GM21723 (cell line): ENCODE data around the gene GSTM4.
"Not testable (repeated sequence)": the region's sequence is repeated elsewhere in the genome, so short reads cannot be mapped to it uniquely, and the experiment has no call there.

Experiments used
- ATAC-seq: cut with Tn5 transposase; IDR thresholded peaks from one replicate; pipeline ENCODE4 v1.9.1; 2021; ENCODE audit warnings: mild to moderate bottlenecking, moderate library complexity; ENCODE audit not compliant: unreplicated experiment

Gene GSTM4

GRCh38 chr1:109660691-109661026 lies 4.8 kb downstream of the GSTM4 start:
- ATAC-seq: not testable (repeated sequence)

DNA sequence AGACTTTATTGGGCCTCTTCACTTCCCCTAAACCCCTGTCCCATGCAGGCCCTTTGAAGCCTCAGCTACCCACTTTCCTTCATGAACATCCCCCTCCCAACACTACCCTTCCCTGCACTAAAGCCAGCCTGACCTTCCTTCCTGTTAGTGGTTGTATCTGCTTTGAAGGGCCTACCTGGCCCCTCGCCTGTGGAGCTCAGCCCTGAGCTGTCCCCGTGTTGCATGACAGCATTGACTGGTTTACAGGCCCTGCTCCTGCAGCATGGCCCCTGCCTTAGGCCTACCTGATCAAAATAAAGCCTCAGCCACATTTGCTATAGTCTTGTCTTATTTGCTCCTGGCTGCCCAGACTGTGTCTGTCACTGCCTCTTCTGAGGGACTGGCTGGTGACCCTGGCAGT lies 5.5 kb downstream of the GSTM4 start:
- ATAC-seq: no peak

GRCh38 chr1:109664671-109665070 lies 8.8 kb downstream of the GSTM4 start:
- ATAC-seq: no peak

DNA sequence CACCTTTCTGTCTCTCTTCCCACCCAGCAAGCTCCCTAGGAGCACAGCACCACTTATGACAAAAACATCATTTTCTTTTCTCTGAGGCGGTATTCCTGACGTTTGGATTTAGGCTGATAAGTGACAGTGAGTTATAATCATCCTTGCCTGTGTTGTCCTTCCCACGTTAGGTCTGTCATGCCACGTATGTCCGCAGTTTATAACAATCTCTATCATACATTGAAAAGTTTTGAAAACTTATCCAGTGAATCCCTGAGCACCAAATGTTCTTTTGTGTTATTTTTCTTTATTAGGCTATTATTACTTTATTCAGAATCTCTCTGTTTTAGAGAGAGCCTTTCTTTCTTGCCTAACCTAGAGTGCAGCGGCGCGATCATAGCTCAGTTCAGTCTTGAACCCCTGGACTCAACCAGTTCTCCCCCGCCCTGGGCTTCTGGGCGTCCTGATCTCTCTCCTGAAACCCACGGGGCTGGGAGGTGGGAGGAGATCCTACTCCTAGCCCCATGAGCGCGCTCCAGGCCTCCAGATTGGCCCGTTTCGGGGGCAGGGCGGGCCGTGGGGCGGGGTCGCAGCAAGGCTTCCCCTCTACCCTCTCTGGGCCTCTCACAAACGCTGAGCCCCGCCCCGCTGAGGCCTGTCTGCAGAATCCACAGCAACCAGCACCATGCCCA lies 11.7 kb downstream of the GSTM4 start, which contains the start of gene GSTM2:
GSTM2 (plus strand) TSS at position 606 of the 671 bp plus-strand sequence; CDS start at position 665, 59 bp downstream.
- peak; percentile 99 for ATAC-seq

DNA sequence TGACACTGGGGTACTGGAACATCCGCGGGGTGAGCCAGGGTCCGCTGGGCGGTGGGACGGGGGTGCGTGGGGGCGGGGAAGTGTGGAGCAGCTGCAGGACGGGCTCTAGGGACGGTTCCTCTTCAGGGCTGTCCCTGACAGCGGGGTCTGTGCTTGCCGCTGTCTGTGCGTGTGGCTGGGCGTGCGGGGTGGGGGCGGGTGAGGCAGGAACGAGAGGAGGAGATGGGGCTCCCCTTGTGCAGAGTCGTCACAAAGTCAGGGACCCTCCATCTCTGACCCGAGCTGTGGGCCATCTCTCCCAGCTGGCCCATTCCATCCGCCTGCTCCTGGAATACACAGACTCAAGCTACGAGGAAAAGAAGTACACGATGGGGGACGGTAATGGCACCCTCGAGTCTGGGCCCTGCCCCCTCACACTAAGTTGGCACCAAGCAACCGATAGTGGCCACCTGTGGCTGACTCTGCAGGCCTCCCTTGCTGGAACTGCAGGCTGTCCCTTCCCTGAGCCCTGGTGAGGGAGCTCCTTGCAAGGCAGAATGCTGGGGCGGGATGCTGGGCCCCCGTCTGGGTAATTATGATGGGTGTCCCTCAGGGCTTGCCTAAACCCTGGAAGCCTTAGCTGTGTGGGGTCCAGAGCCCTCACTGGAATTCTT lies 12.3 kb downstream of the GSTM4 start:
- ATAC-seq: peak; percentile 29

DNA sequence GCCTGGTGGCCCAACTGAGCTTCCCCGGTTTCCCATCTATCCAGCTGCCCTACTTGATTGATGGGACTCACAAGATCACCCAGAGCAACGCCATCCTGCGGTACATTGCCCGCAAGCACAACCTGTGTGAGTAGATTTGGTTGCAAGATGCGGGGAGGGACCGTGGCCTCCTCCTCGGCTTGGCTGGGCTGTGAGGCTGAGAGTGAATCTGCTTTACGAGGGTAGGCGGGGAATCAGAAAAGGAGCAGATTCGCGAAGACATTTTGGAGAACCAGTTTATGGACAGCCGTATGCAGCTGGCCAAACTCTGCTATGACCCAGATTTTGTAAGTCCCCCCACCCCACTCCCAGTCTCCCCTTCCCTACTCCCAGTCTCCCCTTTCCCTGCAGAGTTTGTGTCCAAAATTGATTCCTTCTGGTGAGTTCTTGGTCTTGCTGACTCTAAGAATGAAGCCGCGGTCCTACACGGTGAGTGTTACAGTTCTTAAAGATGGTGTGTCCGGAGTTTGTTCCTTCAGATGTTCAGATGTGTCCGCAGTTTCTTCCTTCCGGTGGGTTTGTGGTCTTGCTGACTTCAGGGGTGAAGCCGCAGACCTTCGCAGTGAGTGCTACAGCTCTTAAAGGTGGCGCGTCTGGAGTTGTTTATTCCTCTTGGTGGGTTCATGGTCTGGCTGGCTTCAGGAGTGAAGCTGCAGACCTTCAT lies 13.5 kb downstream of the GSTM4 start:
- no peak for ATAC-seq

- not testable (repeated sequence) for ATAC-seq
These were observed 14.0 kb downstream of the GSTM4 start for GRCh38 chr1:109669949-109670302.

DNA sequence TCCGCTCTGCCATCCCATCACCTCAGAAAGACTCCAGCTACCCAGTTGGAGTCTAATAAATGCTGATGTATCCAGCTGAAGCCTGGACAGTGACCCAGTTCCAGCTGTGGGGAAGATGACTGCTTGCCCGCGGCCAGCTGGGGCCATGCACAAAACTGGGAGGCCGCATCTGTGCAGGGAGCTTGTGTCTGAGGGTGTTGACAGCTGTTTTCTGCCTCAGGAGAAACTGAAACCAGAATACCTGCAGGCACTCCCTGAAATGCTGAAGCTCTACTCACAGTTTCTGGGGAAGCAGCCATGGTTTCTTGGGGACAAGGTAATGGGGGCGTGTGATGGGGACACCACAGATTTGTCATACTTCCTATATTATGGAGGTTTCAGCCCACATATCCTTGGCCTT lies 15.2 kb downstream of the GSTM4 start:
- no peak for ATAC-seq

GRCh38 chr1:109673861-109674260 lies 18.0 kb downstream of the GSTM4 start:
- ATAC-seq: not testable (repeated sequence)

DNA sequence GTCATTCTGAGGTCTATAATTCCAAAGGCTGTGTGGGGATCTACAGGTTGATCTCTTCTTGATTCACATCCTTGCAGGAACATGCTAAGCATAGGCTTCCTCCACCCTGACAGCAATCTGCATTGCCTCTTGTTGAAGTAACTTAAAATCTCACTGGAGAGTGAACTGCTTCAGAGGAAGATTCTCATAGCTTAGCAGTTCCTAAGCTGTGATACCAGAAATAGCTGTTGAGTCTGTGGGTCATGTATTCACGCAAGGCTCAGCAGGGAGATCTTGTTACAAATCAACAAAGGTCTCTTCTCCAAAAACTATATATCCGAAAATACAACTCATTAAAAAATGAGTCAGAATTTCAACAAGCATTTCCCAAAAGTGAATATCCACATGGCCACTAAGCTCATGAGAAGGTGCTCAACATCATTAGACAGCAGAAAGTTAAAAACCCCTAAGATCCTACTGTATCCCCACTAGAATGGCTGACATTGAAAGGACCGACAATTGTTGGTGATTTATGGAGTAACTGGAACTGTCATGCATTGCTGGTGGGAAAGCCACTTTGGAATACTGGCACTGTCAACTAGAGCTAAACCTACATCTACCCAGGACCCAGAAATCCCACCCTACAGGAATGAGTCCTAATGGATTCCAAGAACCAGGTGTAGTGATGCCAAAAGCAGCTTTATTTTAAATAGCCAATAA lies 20.9 kb downstream of the GSTM4 start:
- ATAC-seq: not testable (repeated sequence)

DNA sequence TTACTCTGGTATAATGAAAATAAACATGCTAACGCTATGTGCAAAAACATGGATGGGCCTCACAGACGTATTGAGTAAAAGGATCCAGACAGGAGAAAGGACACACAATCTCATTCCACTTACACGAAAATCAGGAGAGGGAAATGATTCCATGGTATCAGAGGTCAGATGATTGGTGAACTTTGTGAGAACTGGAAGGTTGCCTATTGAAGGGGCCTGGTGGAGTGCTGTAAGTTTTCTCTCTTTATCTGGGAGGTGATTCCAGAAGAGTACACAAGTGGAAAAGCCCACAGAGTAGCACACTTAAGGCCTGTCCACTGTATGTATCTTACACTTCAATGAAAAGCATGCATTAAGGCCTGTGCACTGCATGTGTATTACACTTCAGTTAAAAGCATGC lies 21.6 kb downstream of the GSTM4 start:
- ATAC-seq: no peak

GRCh38 chr1:109678637-109679036 lies 22.7 kb downstream of the GSTM4 start:
- ATAC-seq: not testable (repeated sequence)

- not testable (repeated sequence) for ATAC-seq
These were observed 28.9 kb downstream of the GSTM4 start for GRCh38 chr1:109684777-109685176.

DNA sequence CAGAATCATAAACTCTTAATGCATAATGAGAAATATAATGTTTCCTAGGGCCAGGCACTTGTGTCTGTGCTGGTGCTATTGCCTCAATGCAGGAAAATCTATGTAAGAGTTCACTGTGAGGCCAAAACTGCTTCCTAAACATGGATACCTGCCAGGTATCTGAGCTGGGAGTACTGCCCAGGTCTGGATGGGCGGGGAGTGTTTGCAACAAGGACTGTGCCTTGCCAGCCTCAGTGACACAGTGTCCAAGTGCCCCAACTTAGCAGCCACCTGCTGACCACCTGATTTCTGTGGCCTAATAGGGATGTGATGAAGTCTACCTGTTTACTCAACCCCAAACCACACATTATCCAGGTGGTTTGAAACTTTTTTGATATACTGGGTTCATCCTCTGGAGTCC lies 29.5 kb downstream of the GSTM4 start:
- ATAC-seq: not testable (repeated sequence)

DNA sequence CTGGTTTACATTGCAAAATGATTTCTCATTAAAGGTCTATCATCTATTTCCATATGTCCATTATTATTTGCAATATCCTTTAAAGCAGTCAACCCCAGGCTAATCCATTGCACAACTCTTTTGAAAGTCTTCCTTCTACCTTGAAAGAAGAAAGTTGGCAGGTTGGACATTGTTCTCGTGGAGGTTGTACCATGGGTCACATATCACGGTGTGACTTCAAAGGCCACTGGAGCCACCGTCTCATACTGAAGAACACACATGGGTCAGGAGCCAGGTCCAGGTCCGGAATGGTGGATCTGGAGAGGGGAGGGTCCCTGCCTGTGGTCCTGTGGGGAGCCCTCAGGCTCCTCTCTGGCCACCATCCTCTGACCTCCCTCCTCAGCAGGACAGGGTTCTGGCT lies 30.0 kb downstream of the GSTM4 start:
- ATAC-seq: not testable (repeated sequence)

DNA sequence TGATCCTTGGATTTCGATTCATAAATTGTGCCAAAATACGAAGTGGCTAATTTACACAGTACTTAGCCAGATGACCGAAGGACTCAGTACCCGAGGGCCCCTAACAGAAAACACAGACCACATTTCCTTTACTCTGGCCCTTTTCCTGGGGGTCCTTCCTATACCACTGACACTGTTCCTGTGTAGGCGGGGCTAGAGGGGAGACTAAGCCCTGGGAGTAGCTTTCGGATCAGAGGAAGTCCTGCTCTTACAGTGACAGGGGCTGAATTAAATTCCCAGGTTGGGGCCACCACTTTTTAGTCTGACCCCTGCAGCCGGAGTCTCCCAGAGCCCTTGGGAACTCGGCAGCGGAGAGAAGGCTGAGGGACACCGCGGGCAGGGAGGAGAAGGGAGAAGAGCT lies 31.2 kb downstream of the GSTM4 start:
- not testable (repeated sequence) for ATAC-seq

DNA sequence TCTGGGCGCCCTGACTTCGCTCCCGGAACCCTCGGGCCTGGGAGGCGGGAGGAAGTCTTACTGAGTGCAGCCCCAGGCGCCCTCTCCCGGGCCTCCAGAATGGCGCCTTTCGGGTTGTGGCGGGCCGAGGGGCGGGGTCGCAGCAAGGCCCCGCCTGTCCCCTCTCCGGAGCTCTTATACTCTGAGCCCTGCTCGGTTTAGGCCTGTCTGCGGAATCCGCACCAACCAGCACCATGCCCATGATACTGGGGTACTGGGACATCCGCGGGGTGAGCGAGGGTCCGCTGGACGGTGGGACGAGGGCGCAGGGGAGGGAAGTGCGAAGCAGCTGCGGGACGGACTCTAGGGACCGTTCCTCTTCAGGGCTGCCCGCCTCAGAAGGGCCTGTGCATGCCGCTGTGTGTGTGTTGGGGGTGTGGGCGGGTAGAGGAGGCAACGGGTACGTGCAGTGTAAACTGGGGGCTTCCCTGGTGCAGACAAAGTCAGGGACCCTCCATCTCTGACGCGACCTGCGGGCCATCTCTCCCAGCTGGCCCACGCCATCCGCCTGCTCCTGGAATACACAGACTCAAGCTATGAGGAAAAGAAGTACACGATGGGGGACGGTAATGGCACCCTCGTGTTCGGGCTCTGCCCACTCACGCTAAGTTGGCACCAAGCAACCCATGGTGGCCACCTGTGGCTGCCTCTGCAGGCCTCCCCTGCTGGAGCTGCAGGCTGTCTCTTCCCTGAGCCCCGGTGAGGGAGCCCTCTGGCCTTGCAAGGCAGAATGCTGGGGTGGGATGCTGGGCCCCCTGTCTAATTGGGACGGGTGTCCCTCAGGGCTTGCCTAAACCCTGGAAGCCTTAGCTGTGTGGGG lies 32.0 kb downstream of the GSTM4 start, which contains the start of gene GSTM1:
GSTM1 (plus strand) TSS at position 177 of the 859 bp plus-strand sequence; CDS start at position 234, 57 bp downstream.
- ATAC-seq: no peak

DNA sequence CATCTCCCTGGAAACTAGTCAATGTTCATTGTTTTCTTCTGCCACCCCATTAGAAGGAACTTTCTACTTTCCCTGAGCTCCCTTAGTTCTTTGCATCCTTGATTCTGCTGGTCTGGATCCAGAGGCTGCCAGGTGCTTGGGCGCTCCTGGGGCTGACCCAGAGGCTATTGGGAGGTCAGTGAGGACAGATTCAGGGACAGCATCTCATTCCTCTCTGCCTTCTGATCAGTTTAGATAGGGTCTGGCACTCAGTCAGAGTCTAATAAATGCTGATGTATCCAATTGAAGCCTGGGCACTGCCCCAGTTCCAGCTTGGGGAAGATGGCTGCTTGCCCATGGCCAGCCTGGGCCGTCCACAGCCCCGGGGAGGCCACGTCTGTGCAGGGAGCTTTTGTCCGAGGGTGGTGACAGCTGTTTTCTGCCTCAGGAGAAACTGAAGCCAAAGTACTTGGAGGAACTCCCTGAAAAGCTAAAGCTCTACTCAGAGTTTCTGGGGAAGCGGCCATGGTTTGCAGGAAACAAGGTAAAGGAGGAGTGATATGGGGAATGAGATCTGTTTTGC lies 34.0 kb downstream of the GSTM4 start:
- no peak for ATAC-seq

DNA sequence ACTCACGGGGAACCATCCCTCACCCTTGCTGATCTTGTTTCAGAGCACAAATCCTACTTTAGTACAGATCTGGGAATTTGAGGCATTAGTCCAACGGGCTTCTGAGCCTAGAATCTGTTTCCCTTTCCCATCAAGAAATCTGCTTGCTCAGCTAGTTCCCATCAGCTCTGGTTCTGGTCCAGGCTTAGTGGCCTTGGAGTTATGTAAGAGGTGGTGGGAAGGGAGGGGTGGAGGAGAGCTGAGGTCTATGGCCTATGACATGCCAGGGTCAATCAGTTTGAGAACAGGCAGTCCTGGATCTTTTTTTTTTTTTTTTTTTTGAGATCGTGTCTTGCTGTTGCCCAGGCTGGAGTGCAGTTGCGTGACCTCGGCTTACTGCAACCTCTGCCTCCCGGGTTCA lies 35.9 kb downstream of the GSTM4 start:
- no peak for ATAC-seq

- ATAC-seq: not testable (repeated sequence)
These were observed 38.5 kb downstream of the GSTM4 start for GRCh38 chr1:109694400-109694799.
